Upper lobe of left lung (tissue), 4 donors: ENCODE results near the gene KMT2C.

ENCODE experiments used
- CTCF ChIP-seq, 6 experiments: fragments of 450-650 bp in 4 of 6; fragments of 200-600 bp in 2 of 6; sonication (generic) in 2 of 6; IDR thresholded peaks; one replicate each; pipeline ENCODE4 v1.5.1; 2016 to 2019; ENCODE audit warnings: antibody characterized with exemption in 6 of 6
- EP300 ChIP-seq, 4 donors: sonication (generic); formaldehyde crosslinking; IDR thresholded peaks; one replicate each; pipeline ENCODE4 v1.5.1; 2017; ENCODE audit warnings: antibody characterized with exemption in 4 of 4, control low read depth in 2 of 4
- POLR2A ChIP-seq, 4 donors: fragments of 450-650 bp; IDR thresholded peaks; one replicate each; pipeline ENCODE4 v1.5.1; 2016 to 2017; ENCODE audit warnings: antibody characterized with exemption in 4 of 4, mild to moderate bottlenecking in 2 of 4
- POLR2AphosphoS5 ChIP-seq, 2 donors: sonication (generic); formaldehyde crosslinking; IDR thresholded peaks; one replicate each; pipeline ENCODE4 v1.5.1; 2017; ENCODE audit warnings: antibody characterized with exemption in 2 of 2

DNA sequence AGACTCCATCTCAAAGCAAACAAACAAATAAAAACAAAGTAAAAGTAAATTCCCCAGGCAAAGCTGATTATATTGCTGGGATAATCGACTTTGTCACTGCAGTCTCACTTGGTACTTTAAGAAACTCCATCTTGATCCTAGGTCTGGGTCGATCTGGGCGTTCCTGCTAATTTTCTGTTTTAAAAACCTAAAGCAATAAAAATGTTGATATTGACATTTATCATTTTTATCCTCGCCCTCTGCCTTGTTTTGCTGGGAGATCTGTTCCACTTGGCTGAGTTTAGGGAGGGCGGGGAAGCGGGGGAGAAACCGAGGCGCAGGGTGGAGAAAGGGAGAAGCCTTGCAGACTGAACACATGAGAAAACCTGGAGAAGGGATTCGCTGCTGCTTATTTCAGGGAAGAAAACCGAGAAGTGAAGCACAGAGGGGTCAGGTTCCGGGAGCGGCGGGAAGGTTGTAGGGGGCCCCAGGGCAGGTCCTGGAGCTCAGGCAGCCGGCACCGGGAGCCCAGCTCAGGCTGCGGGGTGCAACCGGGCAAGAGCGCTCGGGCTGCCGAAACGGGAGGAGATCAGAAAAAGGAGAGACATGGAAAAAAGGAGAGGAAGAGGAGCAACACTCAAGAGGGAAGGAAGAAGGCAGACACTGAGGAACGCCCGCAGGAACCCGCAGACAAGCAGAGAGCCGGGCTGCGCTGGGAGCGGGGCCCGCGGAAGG lies 27.3 kb upstream of the KMT2C start:
- TF ChIP-seq CTCF (IDR thresholded peaks at IDR 0.05) = peak in 1 of 6 experiments; percentile 5
- TF ChIP-seq POLR2A (IDR thresholded peaks at IDR 0.05) = peak in 2 of 4 donors; percentile 55 to 65
- no peak for TF ChIP-seq EP300 (IDR thresholded peaks at IDR 0.05)
- peak in 1 of 2 donors; percentile 65 for TF ChIP-seq POLR2AphosphoS5 (IDR thresholded peaks at IDR 0.05)
